ENCODE data around the gene CELSR1. TPM values are rescaled to one million over a fixed set of nuclear protein-coding genes. Genes with fewer than 3 reads are reported as not detected.

CELSR1 gene
- total and polyA plus RNA-seq, 2 donors from 2014 or later, result 15.7 to 49.9 TPM

GRCh38 chr22:46362934-46363515 lies 174.4 kb downstream of the CELSR1 start:
- DNase-seq, result no peak
- Histone ChIP-seq H3K36me3 (ENCODE audit: control insufficient read depth in 2 of 3, insufficient read depth in 3 of 3, low read length in 3 of 3) (peaks cover 0 to 11% (median 2%) of the 10 kb centered on the region in 3 donors), H3K9me3 (ENCODE audit: control insufficient read depth in 2 of 3, insufficient read depth in 1 of 3, low read length in 3 of 3) (no peaks in the 10 kb centered on the region), H3K27ac (ENCODE audit: low read depth in 2 of 2, low read length in 2 of 2) (peak overlapping the region; percentile 23), H3K4me1 (ENCODE audit: control insufficient read depth in 2 of 3, insufficient read depth in 2 of 3, low read depth in 1 of 3, low read length in 3 of 3) (peaks cover 0 to 3% (median 3%) of the 10 kb centered on the region in 3 donors), H3K4me3 (ENCODE audit: low read length in 3 of 3) (no peak overlapping the region), H3K9ac (ENCODE audit: low read length in 3 of 3) (no peak overlapping the region), H3K27me3 (ENCODE audit: control insufficient read depth, insufficient read depth, low read length) (no peaks in the 10 kb centered on the region)
- TF ChIP-seq CTCF (IDR thresholded peaks at IDR 0.05; ENCODE audit: borderline replicate concordance, extremely low read depth, insufficient read depth), result no peak
- intact Hi-C loops (cut with DNase I), result no loop called here
- no peak for FAIRE-seq

- Histone ChIP-seq H3K36me3 (ENCODE audit: control insufficient read depth in 2 of 3, insufficient read depth in 3 of 3, low read length in 3 of 3) (peaks cover 0 to 11% (median 3%) of the 10 kb centered on the region in 3 donors), H3K27ac (ENCODE audit: low read depth in 2 of 2, low read length in 2 of 2) (peak overlapping the region in 1 of 2 donors; percentile 23), H3K4me3 (ENCODE audit: low read length in 3 of 3) (no peak overlapping the region), H3K27me3 (ENCODE audit: control insufficient read depth, insufficient read depth, low read length) (no peaks in the 10 kb centered on the region), H3K4me1 (ENCODE audit: control insufficient read depth in 2 of 3, insufficient read depth in 2 of 3, low read depth in 1 of 3, low read length in 3 of 3) (peaks cover 0 to 3% (median 3%) of the 10 kb centered on the region in 3 donors), H3K9ac (ENCODE audit: low read length in 3 of 3) (no peak overlapping the region), H3K9me3 (ENCODE audit: control insufficient read depth in 2 of 3, insufficient read depth in 1 of 3, low read length in 3 of 3) (no peaks in the 10 kb centered on the region)
- intact Hi-C loops (cut with DNase I), result no loop called here
- no peak for FAIRE-seq
- peak in 1 of 5 donors; percentile 63 for DNase-seq
- TF ChIP-seq CTCF (IDR thresholded peaks at IDR 0.05; ENCODE audit: borderline replicate concordance, extremely low read depth, insufficient read depth), result no peak
Measured at GRCh38 chr22:46362203-46362933, 175.1 kb downstream of the CELSR1 start.

GRCh38 chr22:46361826-46362202 lies 175.6 kb downstream of the CELSR1 start:
- Histone ChIP-seq H3K4me1 (ENCODE audit: control insufficient read depth in 2 of 3, insufficient read depth in 2 of 3, low read depth in 1 of 3, low read length in 3 of 3) (peaks cover 0 to 3% (median 3%) of the 10 kb centered on the region in 3 donors), H3K4me3 (ENCODE audit: low read length in 3 of 3) (no peak overlapping the region), H3K9me3 (ENCODE audit: control insufficient read depth in 2 of 3, insufficient read depth in 1 of 3, low read length in 3 of 3) (no peaks in the 10 kb centered on the region), H3K9ac (ENCODE audit: low read length in 3 of 3) (no peak overlapping the region), H3K27me3 (ENCODE audit: control insufficient read depth, insufficient read depth, low read length) (no peaks in the 10 kb centered on the region), H3K36me3 (ENCODE audit: control insufficient read depth in 2 of 3, insufficient read depth in 3 of 3, low read length in 3 of 3) (peaks cover 0 to 11% (median 7%) of the 10 kb centered on the region in 3 donors), H3K27ac (ENCODE audit: low read depth in 2 of 2, low read length in 2 of 2) (peak overlapping the region in 1 of 2 donors; percentile 27)
- intact Hi-C loops (cut with DNase I), result no loop called here
- no peak for TF ChIP-seq CTCF (IDR thresholded peaks at IDR 0.05; ENCODE audit: borderline replicate concordance, extremely low read depth, insufficient read depth)
- peak in 1 of 5 donors; percentile 10 for DNase-seq
- FAIRE-seq, result no peak

Measured in kidney (tissue), 14 donors.